HS-27A (cell line): ENCODE results near the gene FLT4.

Experiments
- DNase-seq: peaks from one replicate; pipeline ENCODE4 v3.0.0-alpha.2; 2012; ENCODE audit warnings: low read depth, missing footprints

FLT4 gene

GRCh38 chr5:180642181-180642775 is 7.1 kb downstream of the FLT4 start:
- DNase-seq: no peak

- DNase-seq: no peak
Observed at GRCh38 chr5:180641566-180641900, 7.9 kb downstream of the FLT4 start.

GRCh38 chr5:180640861-180641565 is 8.4 kb downstream of the FLT4 start:
- no peak for DNase-seq

GRCh38 chr5:180640611-180640860 is 8.9 kb downstream of the FLT4 start:
- no peak for DNase-seq

GRCh38 chr5:180639741-180640610 is 9.4 kb downstream of the FLT4 start:
- no peak for DNase-seq

GRCh38 chr5:180639287-180639686 is 10.1 kb downstream of the FLT4 start:
- DNase-seq: no peak

- no peak for DNase-seq
Observed at GRCh38 chr5:180637962-180638680, 11.3 kb downstream of the FLT4 start.

- DNase-seq: no peak
Observed at GRCh38 chr5:180636403-180637075, 12.9 kb downstream of the FLT4 start.

- no peak for DNase-seq
Observed at GRCh38 chr5:180636016-180636402, 13.4 kb downstream of the FLT4 start.

- DNase-seq: no peak
Observed at GRCh38 chr5:180633283-180634177, 15.9 kb downstream of the FLT4 start.

GRCh38 chr5:180632768-180633167 is 16.6 kb downstream of the FLT4 start:
- DNase-seq: no peak

- no peak for DNase-seq
Observed at GRCh38 chr5:180631549-180632383, 17.6 kb downstream of the FLT4 start.

GRCh38 chr5:180630426-180630825 is 19.0 kb downstream of the FLT4 start:
- DNase-seq: no peak

GRCh38 chr5:180629831-180630382 is 19.5 kb downstream of the FLT4 start:
- DNase-seq: no peak

- no peak for DNase-seq
Observed at GRCh38 chr5:180628827-180629750, 20.3 kb downstream of the FLT4 start.

GRCh38 chr5:180628211-180628610 is 21.2 kb downstream of the FLT4 start:
- DNase-seq: no peak

GRCh38 chr5:180627386-180628120 is 21.8 kb downstream of the FLT4 start:
- DNase-seq: no peak
